Activated naive CD4-positive, alpha-beta T cell treated with anti-CD3 and anti-CD28 coated beads, Interleukin-2, amount 50 U/mL, for 24 hours (primary cell): Measurements from ENCODE around the gene YJU2.
A peak's percentile ranks its signal among the peaks of the same experiment; 100 is the strongest.

Experiments used
- H3K27ac Mint-ChIP-seq: one replicate; pipeline ENCODE4 v1.8.0; 2021; ENCODE audit warnings: mild to moderate bottlenecking, mixed read lengths
- H3K27me3 Mint-ChIP-seq: one replicate; pipeline ENCODE4 v1.8.0; 2021; ENCODE audit warnings: mixed read lengths
- H3K36me3 Mint-ChIP-seq: one replicate; pipeline ENCODE4 v1.8.0; 2021; ENCODE audit warnings: mixed read lengths
- H3K4me1 Mint-ChIP-seq: one replicate; pipeline ENCODE4 v1.8.0; 2021; ENCODE audit warnings: mixed read lengths
- H3K4me3 Mint-ChIP-seq: one replicate; pipeline ENCODE4 v1.8.0; 2021; ENCODE audit warnings: mild to moderate bottlenecking, mixed read lengths
- H3K9me3 Mint-ChIP-seq: one replicate; pipeline ENCODE4 v1.8.0; 2021; ENCODE audit warnings: mixed read lengths

Gene YJU2

GRCh38 chr19:4297901-4298809, 51.3 kb downstream of the YJU2 start:
- Mint-ChIP-seq H3K9me3 (no peaks in the 10 kb centered on the region), H3K4me3 (no peak overlapping the region), H3K27me3 (no peaks in the 10 kb centered on the region), H3K27ac (peak overlapping the region; percentile 12), H3K4me1 (peaks cover 26% of the 10 kb centered on the region), H3K36me3 (no peaks in the 10 kb centered on the region)

- H3K4me1 Mint-ChIP-seq = peaks cover 31% of the 10 kb centered on the region
- no peaks in the 10 kb centered on the region for H3K36me3 Mint-ChIP-seq
These were observed 52.1 kb downstream of the YJU2 start for GRCh38 chr19:4298810-4299550.

DNA sequence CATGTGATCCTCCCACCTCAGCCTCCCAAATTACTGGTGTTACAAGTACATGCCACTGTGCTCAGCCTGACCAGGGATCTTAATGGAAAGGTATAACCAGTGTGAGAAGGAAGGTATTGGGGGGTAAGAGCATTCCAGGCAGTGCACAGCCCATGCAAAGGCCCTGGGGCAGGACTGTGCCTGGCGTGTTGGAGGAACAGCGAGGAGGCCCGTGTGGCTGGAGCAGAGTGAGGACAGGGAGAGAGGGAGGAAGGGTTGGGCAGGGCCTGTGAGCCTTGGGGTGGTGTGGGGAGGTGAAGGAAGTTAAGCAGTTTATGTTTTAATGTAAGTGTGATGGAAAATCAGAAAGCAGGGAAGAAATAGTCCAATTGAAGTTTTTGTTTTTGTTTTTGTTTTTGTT, 53.7 kb downstream of the YJU2 start:
- Mint-ChIP-seq H3K27me3 (no peaks in the 10 kb centered on the region), H3K9me3 (no peaks in the 10 kb centered on the region), H3K36me3 (no peaks in the 10 kb centered on the region), H3K4me3 (peak overlapping the region; percentile 39), H3K4me1 (peaks cover 35% of the 10 kb centered on the region), H3K27ac (peak overlapping the region; percentile 74)

More at GRCh38 chr19:4298810-4299550, 52.1 kb downstream of the YJU2 start:
- peak overlapping the region; percentile 12 for H3K27ac Mint-ChIP-seq
- H3K9me3 Mint-ChIP-seq = no peaks in the 10 kb centered on the region
- H3K4me3 Mint-ChIP-seq = no peak overlapping the region
- H3K27me3 Mint-ChIP-seq = no peaks in the 10 kb centered on the region

GRCh38 chr19:4301590-4302242, 54.8 kb downstream of the YJU2 start:
- Mint-ChIP-seq H3K27me3 (no peaks in the 10 kb centered on the region), H3K27ac (peak overlapping the region; percentile 96), H3K9me3 (no peaks in the 10 kb centered on the region), H3K36me3 (no peaks in the 10 kb centered on the region), H3K4me3 (peak overlapping the region; percentile 85), H3K4me1 (peaks cover 35% of the 10 kb centered on the region)

GRCh38 chr19:4302243-4302640, 55.4 kb downstream of the YJU2 start, which contains the start of gene TMIGD2:
TMIGD2 (minus strand) TSS chr19:4302389; CDS start chr19:4302385, 4 bp downstream.
- no peaks in the 10 kb centered on the region for H3K27me3 Mint-ChIP-seq
- peak within 1 kb of the TSS; percentile 96 for H3K27ac Mint-ChIP-seq

DNA sequence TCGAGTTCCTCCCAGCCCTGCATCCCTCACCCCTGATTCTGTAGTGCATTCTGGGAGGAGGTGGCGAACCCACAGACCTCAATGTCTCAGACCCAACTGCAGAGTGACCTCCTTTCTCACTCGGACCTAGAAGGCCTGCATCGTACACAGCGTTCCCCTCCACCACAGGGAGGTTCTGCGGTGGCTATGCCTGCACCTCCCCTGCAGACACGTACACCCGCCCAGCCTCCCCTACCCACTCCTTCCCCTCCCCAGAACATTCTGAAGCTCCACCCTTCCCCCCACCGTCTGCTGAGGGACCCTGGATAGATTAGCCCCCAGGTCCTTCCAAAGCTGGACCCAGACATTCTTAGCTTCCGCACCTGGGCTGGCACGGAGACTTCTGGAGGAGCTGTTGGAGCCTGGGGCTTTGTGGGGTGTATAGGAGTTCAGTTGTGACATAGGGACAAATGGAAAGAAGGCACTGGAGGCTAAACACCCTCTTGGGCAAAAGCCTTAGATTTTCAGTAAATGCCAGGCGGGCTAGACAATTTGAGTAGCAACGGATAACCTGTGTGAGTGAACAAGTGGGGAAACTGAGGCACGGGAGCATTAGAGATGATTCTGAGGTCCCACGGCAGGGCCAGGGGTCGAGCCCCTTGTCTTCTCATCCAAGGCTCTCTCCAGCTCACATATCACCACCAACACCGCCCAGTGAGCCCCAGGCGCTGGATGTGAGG, 57.1 kb downstream of the YJU2 start:
- Mint-ChIP-seq H3K27me3 (no peaks in the 10 kb centered on the region), H3K9me3 (no peaks in the 10 kb centered on the region), H3K4me3 (peak overlapping the region; percentile 80), H3K27ac (no peak overlapping the region), H3K4me1 (peaks cover 30% of the 10 kb centered on the region), H3K36me3 (no peaks in the 10 kb centered on the region)

More at GRCh38 chr19:4302243-4302640, 55.4 kb downstream of the YJU2 start, which contains the start of gene TMIGD2:
- peaks cover 35% of the 10 kb centered on the region for H3K4me1 Mint-ChIP-seq
- peak within 1 kb of the TSS; percentile 85 for H3K4me3 Mint-ChIP-seq
- H3K36me3 Mint-ChIP-seq = no peaks in the 10 kb centered on the region
- H3K9me3 Mint-ChIP-seq = no peaks in the 10 kb centered on the region

GRCh38 chr19:4304538-4305256, 57.8 kb downstream of the YJU2 start, which contains the start of gene FSD1:
FSD1 (plus strand) TSS chr19:4304598; CDS start chr19:4304747, 149 bp downstream.
- Mint-ChIP-seq H3K9me3 (no peaks in the 10 kb centered on the region), H3K36me3 (no peaks in the 10 kb centered on the region), H3K27ac (no peak within 1 kb of the TSS), H3K4me1 (peaks cover 30% of the 10 kb centered on the region), H3K27me3 (no peaks in the 10 kb centered on the region), H3K4me3 (peak within 1 kb of the TSS; percentile 80)

GRCh38 chr19:4305257-4305612, 58.4 kb downstream of the YJU2 start:
- H3K27ac Mint-ChIP-seq = no peak overlapping the region
- H3K9me3 Mint-ChIP-seq = no peaks in the 10 kb centered on the region
- peaks cover 30% of the 10 kb centered on the region for H3K4me1 Mint-ChIP-seq
- no peaks in the 10 kb centered on the region for H3K27me3 Mint-ChIP-seq
- no peaks in the 10 kb centered on the region for H3K36me3 Mint-ChIP-seq
- H3K4me3 Mint-ChIP-seq = peak overlapping the region; percentile 49

DNA sequence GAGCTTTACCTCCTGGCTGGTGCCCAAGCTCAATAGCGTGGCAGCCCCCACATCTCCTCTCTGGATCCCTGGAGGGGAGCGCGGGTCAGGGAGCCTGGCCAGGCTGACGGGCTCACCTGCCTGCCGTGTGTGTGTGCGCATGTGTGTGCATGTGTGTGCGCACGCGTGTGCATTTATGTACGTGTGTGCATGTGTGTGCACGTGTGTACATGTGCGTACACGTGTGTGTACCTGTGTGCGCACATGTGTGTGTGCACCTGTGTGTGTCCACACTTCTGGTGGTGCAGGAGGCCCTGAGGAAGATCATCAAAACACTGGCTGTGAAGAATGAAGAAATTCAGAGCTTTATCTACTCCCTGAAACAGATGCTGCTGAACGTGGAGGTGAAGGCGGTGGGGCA, 58.8 kb downstream of the YJU2 start:
- H3K4me1 Mint-ChIP-seq = peaks cover 26% of the 10 kb centered on the region
- no peaks in the 10 kb centered on the region for H3K9me3 Mint-ChIP-seq
- H3K27ac Mint-ChIP-seq = no peak overlapping the region
- no peaks in the 10 kb centered on the region for H3K36me3 Mint-ChIP-seq
- peak overlapping the region; percentile 49 for H3K4me3 Mint-ChIP-seq
- no peaks in the 10 kb centered on the region for H3K27me3 Mint-ChIP-seq

DNA sequence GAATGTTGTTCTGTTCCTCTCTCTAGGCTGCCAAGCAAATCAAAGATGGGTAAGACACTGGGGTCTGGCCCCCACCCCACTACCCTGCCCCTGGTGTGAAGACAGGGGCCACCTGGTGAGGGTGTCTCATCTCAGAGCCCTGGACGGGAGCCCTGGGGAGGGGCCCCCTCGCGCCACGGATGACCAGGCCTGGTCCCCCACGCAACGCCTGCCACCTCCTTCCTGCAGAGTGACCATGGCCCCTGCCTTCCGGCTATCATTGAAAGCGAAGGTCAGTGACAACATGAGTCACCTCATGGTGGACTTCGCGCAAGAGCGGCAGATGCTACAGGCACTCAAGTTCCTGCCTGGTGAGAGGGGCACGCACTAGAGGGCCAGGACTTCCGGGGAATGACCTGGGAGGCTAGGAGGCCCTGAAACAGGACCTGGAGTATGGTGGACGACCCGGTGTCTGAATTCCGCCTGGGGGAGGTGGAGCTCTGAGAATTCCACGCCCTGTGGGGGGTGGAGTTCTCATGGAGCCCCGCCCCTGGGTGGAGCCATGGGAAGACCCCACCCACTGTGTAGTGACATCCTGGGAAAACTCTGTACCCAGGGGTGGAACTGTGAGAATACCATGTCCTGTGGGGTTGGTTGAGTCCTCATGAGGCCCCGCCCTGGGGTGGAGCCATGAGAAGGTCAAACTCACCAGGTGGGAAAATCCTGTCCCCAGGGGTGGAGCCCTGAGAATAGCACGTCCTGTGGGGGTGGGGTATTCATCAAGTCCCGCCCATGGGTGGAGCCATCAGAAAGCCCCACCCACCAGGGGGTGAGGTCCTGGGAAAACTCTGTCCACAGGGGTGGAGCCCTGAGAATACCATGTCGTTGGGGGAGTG, 63.6 kb downstream of the YJU2 start:
- no peak overlapping the region for H3K27ac Mint-ChIP-seq
- H3K9me3 Mint-ChIP-seq = no peaks in the 10 kb centered on the region
- no peaks in the 10 kb centered on the region for H3K36me3 Mint-ChIP-seq
- H3K4me3 Mint-ChIP-seq = no peak overlapping the region
- no peaks in the 10 kb centered on the region for H3K27me3 Mint-ChIP-seq
- H3K4me1 Mint-ChIP-seq = no peaks in the 10 kb centered on the region

- Mint-ChIP-seq H3K9me3 (no peaks in the 10 kb centered on the region), H3K4me3 (no peak overlapping the region)
These were observed 67.1 kb downstream of the YJU2 start for GRCh38 chr19:4313847-4314490.

GRCh38 chr19:4316956-4317355, 70.1 kb downstream of the YJU2 start:
- H3K27me3 Mint-ChIP-seq = no peaks in the 10 kb centered on the region
- H3K9me3 Mint-ChIP-seq = no peaks in the 10 kb centered on the region
- no peak overlapping the region for H3K4me3 Mint-ChIP-seq
- H3K36me3 Mint-ChIP-seq = no peaks in the 10 kb centered on the region
- H3K4me1 Mint-ChIP-seq = peaks cover 3% of the 10 kb centered on the region
- no peak overlapping the region for H3K27ac Mint-ChIP-seq

More at GRCh38 chr19:4313847-4314490, 67.1 kb downstream of the YJU2 start:
- no peaks in the 10 kb centered on the region for H3K36me3 Mint-ChIP-seq
- peaks cover under 1% of the 10 kb centered on the region for H3K4me1 Mint-ChIP-seq
- H3K27me3 Mint-ChIP-seq = no peaks in the 10 kb centered on the region
- no peak overlapping the region for H3K27ac Mint-ChIP-seq

- H3K36me3 Mint-ChIP-seq = no peaks in the 10 kb centered on the region
These were observed 71.6 kb downstream of the YJU2 start for GRCh38 chr19:4318460-4318859.

More at GRCh38 chr19:4318460-4318859, 71.6 kb downstream of the YJU2 start:
- no peak overlapping the region for H3K27ac Mint-ChIP-seq
- no peak overlapping the region for H3K4me3 Mint-ChIP-seq
- H3K4me1 Mint-ChIP-seq = peaks cover 3% of the 10 kb centered on the region
- H3K9me3 Mint-ChIP-seq = no peaks in the 10 kb centered on the region
- H3K27me3 Mint-ChIP-seq = no peaks in the 10 kb centered on the region
